ENCODE measurements around the gene CPNE9.

Gene CPNE9, protein sequence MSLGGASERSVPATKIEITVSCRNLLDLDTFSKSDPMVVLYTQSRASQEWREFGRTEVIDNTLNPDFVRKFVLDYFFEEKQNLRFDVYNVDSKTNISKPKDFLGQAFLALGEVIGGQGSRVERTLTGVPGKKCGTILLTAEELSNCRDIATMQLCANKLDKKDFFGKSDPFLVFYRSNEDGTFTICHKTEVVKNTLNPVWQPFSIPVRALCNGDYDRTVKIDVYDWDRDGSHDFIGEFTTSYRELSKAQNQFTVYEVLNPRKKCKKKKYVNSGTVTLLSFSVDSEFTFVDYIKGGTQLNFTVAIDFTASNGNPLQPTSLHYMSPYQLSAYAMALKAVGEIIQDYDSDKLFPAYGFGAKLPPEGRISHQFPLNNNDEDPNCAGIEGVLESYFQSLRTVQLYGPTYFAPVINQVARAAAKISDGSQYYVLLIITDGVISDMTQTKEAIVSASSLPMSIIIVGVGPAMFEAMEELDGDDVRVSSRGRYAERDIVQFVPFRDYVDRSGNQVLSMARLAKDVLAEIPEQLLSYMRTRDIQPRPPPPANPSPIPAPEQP

DNA sequence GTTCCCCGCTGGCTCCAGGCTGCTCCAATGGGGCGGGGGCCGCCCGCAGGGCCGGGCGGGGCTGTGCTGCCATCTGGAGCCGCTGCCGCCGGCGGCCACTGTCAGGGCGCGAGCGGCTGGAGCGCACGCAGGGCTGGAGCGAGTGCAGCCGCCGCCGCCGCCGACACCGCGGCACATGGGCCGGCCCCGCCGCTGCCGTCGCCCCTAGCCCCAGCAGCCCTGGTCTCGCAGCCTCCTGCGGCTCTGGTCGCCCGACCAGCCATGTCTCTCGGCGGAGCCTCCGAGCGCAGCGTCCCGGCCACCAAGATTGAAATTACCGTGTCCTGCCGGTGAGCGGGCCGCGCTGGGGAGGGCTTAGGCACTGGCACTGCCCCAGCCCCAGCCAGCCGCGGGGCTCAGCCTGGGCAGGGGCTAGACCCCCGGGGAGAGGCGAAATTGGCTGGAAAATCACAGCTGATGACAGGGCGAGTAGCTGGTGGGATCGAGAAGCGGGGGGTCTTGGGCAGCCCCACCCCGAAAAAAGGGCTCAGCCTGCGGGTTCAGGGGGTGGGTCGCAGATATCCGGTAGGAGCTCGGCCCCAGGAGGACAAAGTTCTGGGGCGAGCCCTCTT, at the start of gene CPNE9:
CPNE9 (plus strand) TSS at position 98 of the 611 bp plus-strand sequence; CDS start at position 262, 164 bp downstream.
- H3K4me2 ChIP-seq = no peak within 1 kb of the TSS
- H3K9ac ChIP-seq = no peak within 1 kb of the TSS
- H3K27ac ChIP-seq = no peak within 1 kb of the TSS
- H4K20me1 ChIP-seq = peaks cover 17 to 59% (median 51%) of the 10 kb centered on the region in 11 experiments; a peak in 19 of 22 replicates
- no peak for TF ChIP-seq Cebpa-rat (IDR thresholded peaks at IDR 0.05)
- peaks cover 40 to 51% (median 48%) of the 10 kb centered on the region in 11 experiments for H3K36me3 ChIP-seq
- peaks cover 15 to 36% (median 30%) of the 10 kb centered on the region in 11 experiments for H3K27me3 ChIP-seq
- no peaks in the 10 kb centered on the region for H3K4me1 ChIP-seq
- no peak within 1 kb of the TSS for H3K4me3 ChIP-seq
- H3K9me3 ChIP-seq (replicated peaks in 1 of 11) = no peaks in the 10 kb centered on the region; a peak in 1 of 22 replicates

DNA sequence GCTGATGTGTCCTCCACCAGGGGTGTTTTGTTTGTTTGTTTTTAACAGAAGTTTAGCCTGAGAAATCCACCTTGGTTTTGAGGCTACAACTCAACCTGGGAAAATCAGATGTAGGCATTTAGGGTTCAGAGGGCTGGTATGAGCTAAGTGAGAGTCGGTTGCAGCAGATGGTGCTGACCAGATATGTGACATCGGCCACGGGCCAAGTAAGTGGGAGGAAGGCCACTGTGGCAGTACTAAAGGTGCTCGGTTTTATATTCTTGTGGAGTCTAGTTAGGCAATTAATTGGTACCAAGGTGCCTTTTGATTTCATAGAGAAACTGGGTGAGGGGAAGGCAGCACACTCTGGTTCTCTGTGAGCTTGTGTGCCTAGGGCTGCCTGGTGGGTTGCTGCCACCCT, 43.8 kb upstream of the CPNE9 start:
- no peak overlapping the region for H3K4me2 ChIP-seq
- no peak overlapping the region for H3K27ac ChIP-seq
- H3K4me3 ChIP-seq = no peak overlapping the region
- H4K20me1 ChIP-seq = peaks cover 70 to 100% (median 100%) of the 10 kb centered on the region in 11 experiments
- peaks cover 98 to 100% (median 100%) of the 10 kb centered on the region in 11 experiments for H3K36me3 ChIP-seq
- H3K27me3 ChIP-seq = no peaks in the 10 kb centered on the region
- H3K9ac ChIP-seq = no peak overlapping the region
- no peak for TF ChIP-seq Cebpa-rat (IDR thresholded peaks at IDR 0.05)
- peaks cover 0 to 7% (median 0%) of the 10 kb centered on the region in 11 experiments; a peak in 3 of 22 replicates for H3K9me3 ChIP-seq (replicated peaks in 1 of 11)
- H3K4me1 ChIP-seq = peaks cover 0 to 19% (median 0%) of the 10 kb centered on the region in 10 experiments; a peak in 4 of 20 replicates

DNA sequence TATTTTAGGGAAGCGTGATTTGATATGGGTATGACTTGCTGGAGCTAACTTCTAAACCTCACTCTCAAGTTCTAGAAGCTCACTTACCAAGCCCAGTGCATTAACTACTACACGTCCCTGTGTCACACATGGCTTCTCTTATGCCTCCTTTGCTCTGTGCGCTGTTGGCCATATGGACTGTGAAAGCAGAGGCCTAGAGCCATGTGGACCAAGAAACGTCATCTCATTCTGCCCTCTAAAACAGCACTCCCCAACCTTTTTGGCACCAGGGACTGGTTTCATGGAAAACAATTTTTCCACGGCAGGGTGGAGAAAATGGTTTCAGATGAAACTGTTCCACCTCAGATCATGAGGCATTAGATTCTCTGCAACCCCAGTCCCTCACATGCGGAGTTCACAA, 42.7 kb upstream of the CPNE9 start:
- peaks cover 0 to 16% (median 0%) of the 10 kb centered on the region in 10 experiments; a peak in 1 of 20 replicates for H3K4me1 ChIP-seq
- H3K27me3 ChIP-seq = no peaks in the 10 kb centered on the region
- peaks cover 0 to 7% (median 0%) of the 10 kb centered on the region in 11 experiments; a peak in 3 of 22 replicates for H3K9me3 ChIP-seq (replicated peaks in 1 of 11)
- no peak overlapping the region for H3K4me2 ChIP-seq
- no peak overlapping the region for H3K27ac ChIP-seq
- peaks cover 100% of the 10 kb centered on the region in 11 experiments for H3K36me3 ChIP-seq
- TF ChIP-seq Cebpa-rat (IDR thresholded peaks at IDR 0.05) = no peak
- peaks cover 66 to 100% (median 99%) of the 10 kb centered on the region in 11 experiments for H4K20me1 ChIP-seq
- no peak overlapping the region for H3K4me3 ChIP-seq
- no peak overlapping the region for H3K9ac ChIP-seq

DNA sequence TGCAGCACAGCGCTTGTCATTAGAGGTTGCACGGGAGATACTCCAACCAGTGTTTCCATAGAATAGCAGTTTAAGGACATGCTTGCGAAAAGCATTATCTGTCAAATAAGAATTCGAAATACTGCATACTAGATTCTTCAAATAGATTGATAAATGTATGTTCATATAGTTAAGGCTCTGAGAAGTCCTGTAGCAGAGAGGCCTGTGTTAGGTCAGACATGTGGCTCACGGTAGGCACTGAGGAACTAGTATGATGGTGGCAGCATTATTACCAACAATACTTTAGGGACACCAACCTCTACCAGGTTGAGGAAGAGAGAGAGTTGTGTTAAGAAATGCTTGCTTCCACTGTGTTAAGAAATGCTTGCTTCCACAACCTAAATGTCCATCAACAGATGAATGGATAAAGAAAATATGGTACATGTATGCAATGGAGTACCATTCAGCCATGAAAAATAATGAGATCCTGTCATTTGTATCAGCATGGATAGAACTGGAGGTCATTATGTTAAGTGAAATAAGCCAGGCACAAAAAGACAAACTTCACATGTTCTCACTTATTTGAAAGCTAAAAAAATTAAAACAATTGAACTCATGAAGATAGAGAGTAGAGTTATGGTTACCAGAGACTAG, 39.4 kb upstream of the CPNE9 start:
- H3K27me3 ChIP-seq = no peaks in the 10 kb centered on the region
- no peak overlapping the region for H3K9ac ChIP-seq
- H3K27ac ChIP-seq = no peak overlapping the region
- peaks cover 99 to 100% (median 100%) of the 10 kb centered on the region in 11 experiments for H3K36me3 ChIP-seq
- peaks cover 0 to 7% (median 0%) of the 10 kb centered on the region in 11 experiments; a peak in 3 of 22 replicates for H3K9me3 ChIP-seq (replicated peaks in 1 of 11)
- H3K4me1 ChIP-seq = no peaks in the 10 kb centered on the region
- no peak for TF ChIP-seq Cebpa-rat (IDR thresholded peaks at IDR 0.05)
- no peak overlapping the region for H3K4me3 ChIP-seq
- H3K4me2 ChIP-seq = no peak overlapping the region
- H4K20me1 ChIP-seq = peaks cover 39 to 100% (median 99%) of the 10 kb centered on the region in 11 experiments

DNA sequence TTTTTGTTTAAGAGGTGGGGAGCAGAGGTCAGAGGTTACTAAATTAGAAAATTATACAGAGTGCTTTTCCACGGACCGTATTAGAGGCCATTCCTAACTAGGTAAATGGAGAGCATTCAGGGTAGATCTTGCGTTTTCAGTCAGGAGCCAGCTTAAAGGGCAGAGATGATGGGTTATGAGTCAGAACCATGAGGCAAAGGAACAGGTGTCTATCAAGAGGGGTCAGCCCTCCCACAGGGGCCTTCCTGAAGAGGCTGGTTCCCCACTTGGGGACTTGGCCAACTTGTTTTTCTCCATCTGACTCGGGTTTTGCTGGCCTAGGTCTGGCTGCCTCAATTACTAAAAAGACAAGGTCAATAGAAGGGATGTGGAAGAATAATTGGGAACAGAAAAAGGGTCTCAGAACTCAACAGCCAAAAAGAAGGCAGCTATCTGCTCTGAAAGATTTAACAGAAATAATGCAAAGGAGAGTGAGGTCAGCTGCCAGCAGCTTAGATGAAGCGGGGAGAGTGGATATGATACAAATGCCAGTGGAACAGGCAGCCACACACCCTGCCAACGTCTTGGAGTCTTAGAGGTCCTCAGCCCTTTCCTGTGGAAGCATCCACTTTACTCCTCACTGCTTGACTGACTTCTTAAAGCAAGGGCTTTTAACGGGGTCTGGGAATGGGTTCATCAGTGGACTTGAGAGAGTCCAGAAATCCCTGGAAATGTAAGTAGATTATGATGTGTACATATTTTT, 36.8 kb upstream of the CPNE9 start:
- Histone ChIP-seq H3K27ac (no peak overlapping the region), H3K27me3 (no peaks in the 10 kb centered on the region), H3K36me3 (peaks cover 99 to 100% (median 100%) of the 10 kb centered on the region in 11 experiments), H4K20me1 (peaks cover 24 to 100% (median 95%) of the 10 kb centered on the region in 11 experiments), H3K4me2 (no peak overlapping the region), H3K4me3 (no peak overlapping the region), H3K4me1 (no peaks in the 10 kb centered on the region), H3K9me3 (replicated peaks in 1 of 11) (peaks cover 0 to 7% (median 0%) of the 10 kb centered on the region in 11 experiments; a peak in 3 of 22 replicates), H3K9ac (no peak overlapping the region)
- TF ChIP-seq Cebpa-rat (IDR thresholded peaks at IDR 0.05) = no peak

DNA sequence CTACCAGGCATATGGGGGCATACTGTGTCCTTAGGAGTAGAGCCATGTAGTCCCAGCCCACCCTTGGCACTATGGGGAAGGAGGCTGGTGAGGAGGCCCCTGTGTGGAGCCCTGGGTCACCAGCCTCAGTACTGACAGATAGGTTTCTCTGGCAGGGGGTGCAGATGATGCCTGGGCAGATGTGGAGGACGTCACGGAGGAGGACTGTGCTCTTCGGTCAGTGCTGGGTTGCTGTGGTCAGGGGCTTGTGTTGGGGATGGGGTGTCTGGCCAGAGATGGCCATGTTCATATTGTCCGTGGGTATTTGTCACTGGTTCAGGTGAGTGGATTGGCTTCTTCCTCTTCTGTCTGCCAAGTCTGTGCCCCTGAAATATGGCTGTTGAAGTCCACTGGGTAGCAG, 34.4 kb upstream of the CPNE9 start:
- H3K27ac ChIP-seq = no peak overlapping the region
- peaks cover 99 to 100% (median 100%) of the 10 kb centered on the region in 11 experiments for H3K36me3 ChIP-seq
- no peaks in the 10 kb centered on the region for H3K27me3 ChIP-seq
- H3K4me2 ChIP-seq = no peak overlapping the region
- H3K4me3 ChIP-seq = no peak overlapping the region
- H3K9ac ChIP-seq = no peak overlapping the region
- peaks cover 0 to under 1% (median 0%) of the 10 kb centered on the region in 11 experiments; a peak in 1 of 22 replicates for H3K9me3 ChIP-seq (replicated peaks in 1 of 11)
- no peak for TF ChIP-seq Cebpa-rat (IDR thresholded peaks at IDR 0.05)
- H4K20me1 ChIP-seq = peaks cover 20 to 100% (median 94%) of the 10 kb centered on the region in 11 experiments
- H3K4me1 ChIP-seq = no peaks in the 10 kb centered on the region

DNA sequence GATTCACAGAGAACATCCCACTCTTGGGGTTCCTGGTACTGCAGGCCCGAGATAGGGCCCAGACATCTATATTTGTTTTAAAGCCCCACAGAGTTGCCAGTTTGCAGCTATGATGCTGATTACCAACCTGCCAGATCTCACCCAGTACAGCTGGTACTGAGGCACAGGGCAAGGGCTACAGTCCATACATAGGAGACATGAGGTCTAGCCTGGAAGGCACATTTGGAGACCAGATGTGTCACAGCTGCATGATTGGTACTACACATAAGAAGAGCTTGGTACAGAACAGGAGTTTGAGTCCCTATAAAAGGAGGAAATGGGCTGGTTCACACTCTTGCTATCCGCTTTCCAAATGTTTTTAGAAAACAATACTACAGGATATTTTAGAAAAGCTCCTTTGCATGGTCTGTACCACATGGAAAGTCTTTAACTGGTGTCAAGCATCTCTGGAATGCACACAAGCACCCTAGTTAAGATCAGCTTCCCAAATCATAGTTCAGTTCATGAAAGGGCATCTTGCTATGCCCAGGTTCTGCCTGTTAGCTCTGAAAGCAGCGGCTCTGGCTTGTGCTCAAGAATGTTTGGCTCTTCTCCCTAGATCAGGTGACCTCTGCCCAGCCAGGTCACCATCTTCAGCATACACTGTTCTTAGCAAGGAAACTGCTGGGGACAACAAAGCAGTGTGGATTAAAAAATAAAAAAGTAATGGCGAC, 33.8 kb upstream of the CPNE9 start:
- no peak overlapping the region for H3K4me2 ChIP-seq
- no peak overlapping the region for H3K27ac ChIP-seq
- TF ChIP-seq Cebpa-rat (IDR thresholded peaks at IDR 0.05) = no peak
- H3K9me3 ChIP-seq (replicated peaks in 1 of 11) = no peaks in the 10 kb centered on the region
- peaks cover 99 to 100% (median 100%) of the 10 kb centered on the region in 11 experiments for H3K36me3 ChIP-seq
- no peak overlapping the region for H3K9ac ChIP-seq
- H4K20me1 ChIP-seq = peaks cover 20 to 100% (median 94%) of the 10 kb centered on the region in 11 experiments
- H3K4me3 ChIP-seq = no peak overlapping the region
- H3K4me1 ChIP-seq = no peaks in the 10 kb centered on the region
- no peaks in the 10 kb centered on the region for H3K27me3 ChIP-seq

DNA sequence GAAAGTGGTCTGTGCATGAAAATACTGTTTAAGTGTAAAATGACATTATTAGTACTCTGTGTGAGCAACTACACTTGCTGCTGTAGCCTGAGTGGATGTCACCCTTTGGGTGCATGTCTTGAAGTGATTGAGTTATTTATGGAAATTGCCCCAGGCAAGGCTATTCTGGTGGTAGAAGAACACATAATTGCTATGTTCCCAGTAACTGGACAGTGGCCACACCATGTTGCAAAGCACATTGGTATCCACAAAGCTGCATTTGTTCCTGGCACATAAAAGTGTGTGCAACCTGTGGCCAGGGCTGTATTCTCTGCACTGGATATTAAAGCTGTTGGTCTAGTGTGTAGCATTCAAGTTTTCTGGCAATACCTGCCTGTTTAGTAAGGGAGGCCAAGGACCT, 30.6 kb upstream of the CPNE9 start:
- no peak overlapping the region for H3K9ac ChIP-seq
- H3K27me3 ChIP-seq = no peaks in the 10 kb centered on the region
- no peak for TF ChIP-seq Cebpa-rat (IDR thresholded peaks at IDR 0.05)
- H3K4me1 ChIP-seq = peaks cover 0 to 10% (median 0%) of the 10 kb centered on the region in 10 experiments; a peak in 3 of 20 replicates
- H3K4me2 ChIP-seq = no peak overlapping the region
- peaks cover 100% of the 10 kb centered on the region in 11 experiments for H3K36me3 ChIP-seq
- no peak overlapping the region for H3K27ac ChIP-seq
- peaks cover 21 to 100% (median 93%) of the 10 kb centered on the region in 11 experiments; a peak in 21 of 22 replicates for H4K20me1 ChIP-seq
- H3K4me3 ChIP-seq = no peak overlapping the region
- no peaks in the 10 kb centered on the region for H3K9me3 ChIP-seq (replicated peaks in 1 of 11)

All from BLaER1 treated with 17β-estradiol and CSF1 and Interleukin-3, amounts not matched to agents 10 nM and 100 nM (cell line).